Loucy (cell line): ENCODE data around the gene KCNH4.

Experiments used
- EZH2phosphoT487 ChIP-seq: fragments of 200-600 bp; IDR thresholded peaks from 2 replicates; pipeline ENCODE4 v1.6.1; 2018; ENCODE audit warnings: antibody characterized with exemption, mild to moderate bottlenecking, moderate library complexity, borderline replicate concordance
- TF ChIP-seq, protein P1 (sequence below): fragments of 200-600 bp; sonication (generic); conservative IDR thresholded peaks from 2 replicates; pipeline ENCODE4 v1.5.1; 2014; ENCODE audit warnings: mild to moderate bottlenecking, antibody characterized with exemption, low read length

DNA sequence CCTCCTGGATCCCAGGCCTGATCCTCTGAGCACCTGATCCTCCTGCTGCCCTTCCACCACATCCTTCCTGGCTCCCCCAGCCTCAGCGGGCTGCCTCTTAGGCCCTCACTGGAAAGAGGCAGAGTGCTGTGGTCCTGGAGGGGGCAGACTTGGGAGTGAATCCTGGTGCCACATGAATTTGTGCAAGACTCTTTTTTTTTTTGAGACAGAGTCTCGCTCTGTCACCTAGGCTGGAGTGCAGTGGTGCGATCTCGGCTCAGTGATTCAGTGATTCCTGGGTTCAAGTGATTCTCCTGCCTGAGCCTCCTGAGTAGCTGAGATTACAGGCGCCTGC lies 10.3 kb upstream of the KCNH4 start:
- TF ChIP-seq, protein P1, sequence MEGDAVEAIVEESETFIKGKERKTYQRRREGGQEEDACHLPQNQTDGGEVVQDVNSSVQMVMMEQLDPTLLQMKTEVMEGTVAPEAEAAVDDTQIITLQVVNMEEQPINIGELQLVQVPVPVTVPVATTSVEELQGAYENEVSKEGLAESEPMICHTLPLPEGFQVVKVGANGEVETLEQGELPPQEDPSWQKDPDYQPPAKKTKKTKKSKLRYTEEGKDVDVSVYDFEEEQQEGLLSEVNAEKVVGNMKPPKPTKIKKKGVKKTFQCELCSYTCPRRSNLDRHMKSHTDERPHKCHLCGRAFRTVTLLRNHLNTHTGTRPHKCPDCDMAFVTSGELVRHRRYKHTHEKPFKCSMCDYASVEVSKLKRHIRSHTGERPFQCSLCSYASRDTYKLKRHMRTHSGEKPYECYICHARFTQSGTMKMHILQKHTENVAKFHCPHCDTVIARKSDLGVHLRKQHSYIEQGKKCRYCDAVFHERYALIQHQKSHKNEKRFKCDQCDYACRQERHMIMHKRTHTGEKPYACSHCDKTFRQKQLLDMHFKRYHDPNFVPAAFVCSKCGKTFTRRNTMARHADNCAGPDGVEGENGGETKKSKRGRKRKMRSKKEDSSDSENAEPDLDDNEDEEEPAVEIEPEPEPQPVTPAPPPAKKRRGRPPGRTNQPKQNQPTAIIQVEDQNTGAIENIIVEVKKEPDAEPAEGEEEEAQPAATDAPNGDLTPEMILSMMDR = no peak
- no peak for TF ChIP-seq EZH2phosphoT487
